ENCODE data around the gene GALM.

The GALM gene

GRCh38 chr2:38765149-38765548, 99.2 kb downstream of the GALM start:
- no peak for TF ChIP-seq CTCF (IDR thresholded peaks at IDR 0.05; ENCODE audit: extremely low read depth, missing control alignments)
- DNase-seq (ENCODE audit: low spot score) = no peak

GRCh38 chr2:38765551-38765950, 99.6 kb downstream of the GALM start:
- TF ChIP-seq CTCF (IDR thresholded peaks at IDR 0.05; ENCODE audit: extremely low read depth, missing control alignments) = no peak
- no peak for DNase-seq (ENCODE audit: low spot score)

GRCh38 chr2:38771632-38772031, 105.7 kb downstream of the GALM start:
- no peak for TF ChIP-seq CTCF (IDR thresholded peaks at IDR 0.05; ENCODE audit: extremely low read depth, missing control alignments)
- no peak for DNase-seq (ENCODE audit: low spot score)

- TF ChIP-seq CTCF (IDR thresholded peaks at IDR 0.05; ENCODE audit: extremely low read depth, missing control alignments) = no peak
- DNase-seq (ENCODE audit: low spot score) = no peak
Measured at GRCh38 chr2:38775097-38775920, 109.4 kb downstream of the GALM start.

- TF ChIP-seq CTCF (IDR thresholded peaks at IDR 0.05; ENCODE audit: extremely low read depth, missing control alignments) = no peak
- no peak for DNase-seq (ENCODE audit: low spot score)
Measured at GRCh38 chr2:38775921-38776225, 110.0 kb downstream of the GALM start.

GRCh38 chr2:38776531-38776930, 110.6 kb downstream of the GALM start:
- no peak for TF ChIP-seq CTCF (IDR thresholded peaks at IDR 0.05; ENCODE audit: extremely low read depth, missing control alignments)
- DNase-seq (ENCODE audit: low spot score) = no peak

GRCh38 chr2:38778687-38779082, 112.8 kb downstream of the GALM start:
- TF ChIP-seq CTCF (IDR thresholded peaks at IDR 0.05; ENCODE audit: extremely low read depth, missing control alignments) = no peak
- DNase-seq (ENCODE audit: low spot score) = no peak
